ENCODE data around the gene BPNT1. TPM values are rescaled to one million over a fixed set of nuclear protein-coding genes. Genes with fewer than 3 reads are reported as not detected.

BPNT1 gene
- total RNA-seq, 2 experiments from 2014 or later = 43.0 to 98.5 TPM

Small RNAs within 50 kb of the gene (microRNA-seq; reads per million reads assigned to microRNA genes)
- not detected for gene MIR194-1 (ENCODE audit: borderline replicate concordance)
- gene MIR215 (ENCODE audit: borderline replicate concordance) = not detected

Small RNAs within 50 kb of the gene (small RNA-seq; reads per million reads assigned to genes)
- gene MIR194-1 = not detected
- not detected for gene MIR215

Other genes starting within 250 kb of the BPNT1 start
- not detected in 2 replicates for gene SLC30A10, start 161.2 kb downstream of the BPNT1 start, total RNA-seq (2014; rRNA removed; shearing (Covaris generic))
- not detected in 2 replicates for gene SLC30A10, start 161.2 kb downstream of the BPNT1 start, total RNA-seq (2022)
- gene EPRS1, start 43.3 kb downstream of the BPNT1 start, total RNA-seq (2014; rRNA removed; shearing (Covaris generic)) = 93.1 and 101 TPM in 2 replicates
- 174 and 175 TPM in 2 replicates for gene EPRS1, start 43.3 kb downstream of the BPNT1 start, total RNA-seq (2022)
- 57.2 and 62.6 TPM in 2 replicates for gene IARS2, start 4.3 kb upstream of the BPNT1 start, total RNA-seq (2014; rRNA removed; shearing (Covaris generic))
- 90.2 and 91.3 TPM in 2 replicates for gene IARS2, start 4.3 kb upstream of the BPNT1 start, total RNA-seq (2022)
- gene RAB3GAP2, start 182.7 kb upstream of the BPNT1 start, total RNA-seq (2014; rRNA removed; shearing (Covaris generic)) = 16.9 and 22.6 TPM in 2 replicates
- gene RAB3GAP2, start 182.7 kb upstream of the BPNT1 start, total RNA-seq (2022) = 37.4 and 41.1 TPM in 2 replicates

Data from OCI-LY7 (cell line).